NT2/D1 (cell line): ENCODE results near the gene DLL1.

Experiments
- YY1 ChIP-seq: IDR thresholded peaks from 2 replicates; pipeline ENCODE4 v1.6.1; 2011; ENCODE audit not compliant: insufficient read length, insufficient read depth
- ZNF274 ChIP-seq: IDR thresholded peaks from 2 replicates; pipeline ENCODE4 v1.6.1; 2011; ENCODE audit warnings: mild to moderate bottlenecking, low read depth, low read length

DNA sequence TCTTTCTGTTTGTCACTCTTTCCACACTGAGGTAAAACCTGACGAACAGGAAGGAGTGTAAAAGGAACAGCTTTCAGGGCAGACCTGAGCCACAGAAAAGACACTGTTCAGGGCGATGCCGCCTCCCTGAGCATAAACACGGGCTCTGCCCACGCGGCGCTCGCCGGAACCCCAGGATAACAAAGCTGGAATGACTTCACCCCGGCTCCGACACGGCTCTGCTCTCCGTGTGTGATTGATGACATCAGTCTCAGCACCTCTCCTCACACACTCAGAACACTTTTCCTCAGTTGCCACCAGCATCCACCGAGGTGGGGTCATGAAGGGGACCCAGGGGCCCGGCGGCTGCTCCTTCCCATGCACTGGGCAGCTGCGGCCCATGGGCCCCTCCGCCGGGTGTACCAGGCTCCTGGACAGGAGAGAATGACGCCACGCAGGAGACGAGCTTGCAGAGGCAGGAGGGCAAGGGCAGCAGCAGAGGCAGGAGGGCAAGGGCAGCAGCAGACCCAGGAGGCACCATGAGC, 43.6 kb downstream of the DLL1 start:
- TF ChIP-seq YY1 = no peak
- TF ChIP-seq ZNF274 = no peak
